Neutrophil (primary cell): ENCODE measurements around the gene SEC14L3.

Source experiments
- H3K27ac ChIP-seq: fragments of 200-600 bp; sonication (generic); 2 replicates; pipeline ENCODE4 v1.5.1; 2016; ENCODE audit warnings: mild to moderate bottlenecking, moderate library complexity
- H3K27me3 ChIP-seq: fragments of 200-600 bp; sonication (generic); 2 replicates; pipeline ENCODE4 v1.6.0; 2016; ENCODE audit warnings: mild to moderate bottlenecking
- H3K36me3 ChIP-seq: fragments of 200-600 bp; sonication (generic); 2 replicates; pipeline ENCODE4 v1.5.1; 2017
- H3K4me1 ChIP-seq, 2 experiments: fragments of 200-600 bp in 1 of 2; sonication (generic) in 1 of 2; 1 replicate in 1 of 2; 2 replicates in 1 of 2; pipeline versions ENCODE4 v1.5.1 to v1.6.1; 2013 to 2016; ENCODE audit warnings: low read depth in 1 of 2, low read length in 1 of 2, mild to moderate bottlenecking in 1 of 2, moderate library complexity in 1 of 2; ENCODE audit not compliant: control insufficient read depth in 1 of 2, insufficient read depth in 1 of 2
- H3K4me3 ChIP-seq, 2 experiments: fragments of 200-600 bp in 1 of 2; sonication (generic) in 1 of 2; 1 replicate in 1 of 2; 2 replicates in 1 of 2; pipeline ENCODE4 v1.5.1; 2013 to 2016; ENCODE audit warnings: low read depth in 1 of 2, low read length in 1 of 2, mild to moderate bottlenecking in 1 of 2, moderate library complexity in 1 of 2
- H3K9me3 ChIP-seq: fragments of 200-600 bp; sonication (generic); 2 replicates; pipeline ENCODE4 v1.5.1; 2016
- TF ChIP-seq, protein P1 (sequence below): fragments of 200-600 bp; sonication (generic); IDR thresholded peaks from 2 replicates; pipeline ENCODE4 v1.5.1; 2016; ENCODE audit warnings: antibody characterized with exemption

SEC14L3 gene

GRCh38 chr22:30420347-30421125 is 51.3 kb downstream of the SEC14L3 start:
- Histone ChIP-seq H3K4me1 (peaks cover 26 to 28% of the 10 kb centered on the region in 2 experiments), H3K36me3 (peaks cover 12% of the 10 kb centered on the region)
- TF ChIP-seq, protein P1, sequence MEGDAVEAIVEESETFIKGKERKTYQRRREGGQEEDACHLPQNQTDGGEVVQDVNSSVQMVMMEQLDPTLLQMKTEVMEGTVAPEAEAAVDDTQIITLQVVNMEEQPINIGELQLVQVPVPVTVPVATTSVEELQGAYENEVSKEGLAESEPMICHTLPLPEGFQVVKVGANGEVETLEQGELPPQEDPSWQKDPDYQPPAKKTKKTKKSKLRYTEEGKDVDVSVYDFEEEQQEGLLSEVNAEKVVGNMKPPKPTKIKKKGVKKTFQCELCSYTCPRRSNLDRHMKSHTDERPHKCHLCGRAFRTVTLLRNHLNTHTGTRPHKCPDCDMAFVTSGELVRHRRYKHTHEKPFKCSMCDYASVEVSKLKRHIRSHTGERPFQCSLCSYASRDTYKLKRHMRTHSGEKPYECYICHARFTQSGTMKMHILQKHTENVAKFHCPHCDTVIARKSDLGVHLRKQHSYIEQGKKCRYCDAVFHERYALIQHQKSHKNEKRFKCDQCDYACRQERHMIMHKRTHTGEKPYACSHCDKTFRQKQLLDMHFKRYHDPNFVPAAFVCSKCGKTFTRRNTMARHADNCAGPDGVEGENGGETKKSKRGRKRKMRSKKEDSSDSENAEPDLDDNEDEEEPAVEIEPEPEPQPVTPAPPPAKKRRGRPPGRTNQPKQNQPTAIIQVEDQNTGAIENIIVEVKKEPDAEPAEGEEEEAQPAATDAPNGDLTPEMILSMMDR, result no peak

DNA sequence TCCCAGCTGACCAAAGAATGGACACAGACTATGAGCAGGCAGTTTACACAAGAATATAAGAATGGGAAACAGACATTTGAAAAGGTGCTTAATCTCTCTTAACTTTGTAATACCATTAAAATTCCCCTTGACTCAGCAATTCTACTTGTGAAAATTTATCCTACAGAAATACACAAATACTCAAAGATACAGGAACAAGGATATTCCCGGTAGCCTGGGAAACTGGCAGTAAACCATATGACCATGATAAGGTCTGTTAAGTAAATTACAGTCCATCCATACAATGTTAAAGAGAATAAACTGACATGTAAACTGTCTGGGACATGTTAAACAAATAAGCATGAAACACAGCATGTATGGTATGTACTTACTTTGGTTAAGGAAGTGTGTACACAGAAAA is 55.0 kb downstream of the SEC14L3 start:
- Histone ChIP-seq H3K4me3 (no peak overlapping the region), H3K9me3 (no peaks in the 10 kb centered on the region), H3K4me1 (no peaks in the 10 kb centered on the region), H3K36me3 (peaks cover 15% of the 10 kb centered on the region), H3K27ac (no peak overlapping the region), H3K27me3 (no peaks in the 10 kb centered on the region)
- TF ChIP-seq, protein P1, result no peak

More at GRCh38 chr22:30420347-30421125, 51.3 kb downstream of the SEC14L3 start:
- Histone ChIP-seq H3K4me3 (no peak overlapping the region), H3K9me3 (no peaks in the 10 kb centered on the region), H3K27ac (no peak overlapping the region), H3K27me3 (no peaks in the 10 kb centered on the region)

DNA sequence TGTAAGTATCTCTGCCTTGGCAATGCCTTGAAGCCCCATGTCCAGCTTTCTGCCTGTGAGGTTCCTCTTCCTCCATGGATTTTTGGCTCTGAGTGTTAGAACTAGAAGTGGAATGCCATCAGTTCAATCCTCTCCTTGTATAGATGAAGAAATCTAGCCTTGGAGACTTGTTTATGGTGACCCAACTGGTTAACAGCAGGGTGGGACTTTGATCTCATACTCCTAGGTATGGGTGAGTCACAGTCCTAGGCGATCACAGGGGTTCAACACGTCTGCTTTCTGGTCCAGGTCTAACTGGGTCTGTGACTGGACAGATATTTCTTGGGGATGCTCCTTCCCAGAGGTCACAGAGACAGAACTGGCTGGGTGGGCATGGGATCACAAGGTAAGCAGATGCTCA is 55.4 kb downstream of the SEC14L3 start:
- H3K4me3 ChIP-seq, result no peak overlapping the region
- no peaks in the 10 kb centered on the region for H3K4me1 ChIP-seq
- H3K27ac ChIP-seq, result no peak overlapping the region
- no peaks in the 10 kb centered on the region for H3K9me3 ChIP-seq
- peaks cover 15% of the 10 kb centered on the region for H3K36me3 ChIP-seq
- no peaks in the 10 kb centered on the region for H3K27me3 ChIP-seq
- TF ChIP-seq, protein P1, result no peak

- Histone ChIP-seq H3K27me3 (no peaks in the 10 kb centered on the region), H3K4me1 (no peaks in the 10 kb centered on the region), H3K36me3 (peaks cover 15% of the 10 kb centered on the region), H3K27ac (no peak overlapping the region), H3K9me3 (no peaks in the 10 kb centered on the region), H3K4me3 (no peak overlapping the region)
- TF ChIP-seq, protein P1, result no peak
These were observed 57.2 kb downstream of the SEC14L3 start for GRCh38 chr22:30414525-30415047.

- H3K27ac ChIP-seq, result no peak overlapping the region
- peaks cover 15% of the 10 kb centered on the region for H3K36me3 ChIP-seq
These were observed 57.9 kb downstream of the SEC14L3 start for GRCh38 chr22:30413745-30414524.

More at GRCh38 chr22:30413745-30414524, 57.9 kb downstream of the SEC14L3 start:
- Histone ChIP-seq H3K9me3 (no peaks in the 10 kb centered on the region), H3K4me3 (no peak overlapping the region), H3K4me1 (no peaks in the 10 kb centered on the region), H3K27me3 (no peaks in the 10 kb centered on the region)
- TF ChIP-seq, protein P1, result no peak
